Spleen (tissue), 11 donors: ENCODE measurements around the gene FLYWCH1. TPM values are rescaled to one million over a fixed set of nuclear protein-coding genes. Genes with fewer than 3 reads are reported as not detected.

Source experiments
- DNase-seq: peaks from one replicate; pipeline ENCODE4 v3.0.0-alpha.2; 2020
- H3K27ac ChIP-seq, 8 donors: fragments of 200-600 bp; sonication (generic) in 7 of 8; 1 replicate in 4 of 8; 2 replicates in 4 of 8; pipeline versions ENCODE4 v1.5.0 to v1.8.0; 2016 to 2021; ENCODE audit warnings: inconsistent platforms in 4 of 8, mild to moderate bottlenecking in 4 of 8, moderate library complexity in 1 of 8
- H3K27me3 ChIP-seq, 7 donors: fragments of 200-600 bp; sonication (generic) in 6 of 7; replicated peaks in 1 of 7; 1 replicate in 4 of 7; 2 replicates in 3 of 7; pipeline versions ENCODE4 v1.5.0 to v1.8.0; 2016 to 2021; ENCODE audit warnings: inconsistent platforms in 3 of 7, mild to moderate bottlenecking in 1 of 7
- H3K36me3 ChIP-seq, 6 donors: fragments of 200-600 bp; sonication (generic) in 5 of 6; 1 replicate in 4 of 6; 2 replicates in 2 of 6; pipeline versions ENCODE4 v1.5.0 to v1.8.0; 2016 to 2021; ENCODE audit warnings: inconsistent platforms in 2 of 6
- H3K4me1 ChIP-seq, 6 donors: fragments of 200-600 bp; sonication (generic) in 5 of 6; 1 replicate in 3 of 6; 2 replicates in 3 of 6; pipeline versions ENCODE4 v1.5.0 to v1.8.0; 2016 to 2021; ENCODE audit warnings: inconsistent platforms in 3 of 6
- H3K4me3 ChIP-seq, 8 donors: fragments of 200-600 bp; sonication (generic) in 7 of 8; 1 replicate in 4 of 8; 2 replicates in 4 of 8; pipeline versions ENCODE4 v1.5.0 to v1.8.0; 2016 to 2021; ENCODE audit warnings: inconsistent platforms in 4 of 8, mild to moderate bottlenecking in 4 of 8, moderate library complexity in 2 of 8
- H3K9me3 ChIP-seq, 8 donors: fragments of 200-600 bp; sonication (generic) in 7 of 8; 1 replicate in 4 of 8; 2 replicates in 4 of 8; pipeline versions ENCODE4 v1.5.0 to v1.8.0; 2016 to 2021; ENCODE audit warnings: inconsistent platforms in 4 of 8
- POLR2A ChIP-seq, 3 donors: fragments of 450-650 bp; IDR thresholded peaks; one replicate each; pipeline ENCODE4 v1.5.1; 2017; ENCODE audit warnings: antibody characterized with exemption in 3 of 3, mild to moderate bottlenecking in 1 of 3
- POLR2AphosphoS5 ChIP-seq, 3 donors: sonication (generic); formaldehyde crosslinking; IDR thresholded peaks; one replicate each; pipeline ENCODE4 v1.5.1; 2017; ENCODE audit warnings: antibody characterized with exemption in 3 of 3
- WGBS, 5 donors: extraction: QIAGEN DNeasy Blood & Tissue Kit in 3 of 5; methylation state at CpG; one replicate each; pipeline versions ENCODE4 v1.1.5 to v1.1.7; 2013 to 2018; 5-methylcytosine and 5-hydroxymethylcytosine counted together
- intact Hi-C: fragments of 100-400 bp; cut with DNase I; formaldehyde crosslinking; loops from one replicate; pipeline ENCODE4 v1.15.0; 2023; ENCODE audit warnings: low total_unique reads
- polyA plus RNA-seq, 3 donors: library from polyadenylated mRNA; stranded (reverse); fragments of 200-250 nt; gene quantifications; one replicate each; pipeline ENCODE4 v1.2.1, GENCODE V29; 2013
- total RNA-seq, 7 donors: library from RNA; depleted of rRNA in 3 of 7; stranded (reverse); fragments of >200 nt in 3 of 7; fragmentation: NEBNext Ultra II Directional in 4 of 7; extraction: Animal tissue kit (Norgen Biotek cat#: 25700) in 4 of 7; gene quantifications; one replicate each; pipeline versions ENCODE4 v1.1.0 to v1.2.1, GENCODE V29; 2016 to 2021
- TF ChIP-seq, protein P1 (sequence below), 11 experiments: fragments of 200-600 bp in 7 of 11; fragments of 450-650 bp in 4 of 11; sonication (generic) in 4 of 11; IDR thresholded peaks in 8 of 11; conservative IDR thresholded peaks in 3 of 11; 1 replicate in 7 of 11; 2 replicates in 4 of 11; pipeline versions ENCODE4 v1.4.0 to v1.8.0; 2016 to 2021; ENCODE audit warnings: antibody characterized with exemption in 11 of 11, inconsistent platforms in 4 of 11, mild to moderate bottlenecking in 1 of 11
- donor health status: healthy with polysubstance abuse.
- donor health status: DM: no; HTN: no; CAD: no; lungs with moderate emphysema.
- donor health status: DM: no; HTN: no; CAD: no.
- donor health status: Bipolar disorder and iron deficiency.
- donor health status: healthy.
- donor health status: DM: no; HTN: no; CAD: no.
- donor health status: DM: yes; HTN: yes; CAD: no.

Gene FLYWCH1
- total and polyA plus RNA-seq, 10 donors, result 14.0 to 79.3 (median 53.1) TPM

DNA sequence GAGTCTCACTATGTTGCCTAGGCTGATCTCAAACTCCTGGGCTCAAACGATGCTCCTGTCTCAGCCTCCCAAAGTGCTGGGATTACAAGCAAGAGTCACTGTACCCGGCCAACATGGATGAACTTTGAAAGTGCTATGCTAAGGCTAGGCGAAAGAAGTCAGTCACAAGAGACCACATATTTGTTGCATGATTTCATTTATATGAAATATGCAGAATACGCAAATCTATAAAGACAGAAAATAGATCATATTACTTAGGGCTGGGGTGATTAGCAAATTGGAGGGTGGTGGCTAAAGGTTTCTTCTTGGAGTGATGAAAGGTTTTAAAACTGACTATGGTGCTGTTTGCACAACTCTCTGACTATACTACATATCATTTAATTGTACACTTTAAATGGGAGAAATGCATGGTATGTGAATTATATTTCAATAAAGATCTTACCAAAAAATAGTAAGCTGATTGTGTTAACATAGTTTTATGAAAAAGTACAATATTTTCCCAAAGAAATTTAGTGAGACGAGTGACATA, 1.2 kb upstream of the FLYWCH1 start:
- intact Hi-C loops, result loop anchor here (5.0 kb wide), 1 partner anchor 33 kb away; no protein-coding TSS in a partner anchor
- Histone ChIP-seq H3K9me3 (no peaks in the 10 kb centered on the region), H3K27ac (no peak overlapping the region), H3K36me3 (peaks cover 0 to 18% (median 10%) of the 10 kb centered on the region in 6 donors), H3K4me3 (peak overlapping the region in 1 of 8 donors; percentile 88), H3K4me1 (peaks cover 12 to 57% (median 34%) of the 10 kb centered on the region in 6 donors), H3K27me3 (no peaks in the 10 kb centered on the region)
- TF ChIP-seq, protein P1, sequence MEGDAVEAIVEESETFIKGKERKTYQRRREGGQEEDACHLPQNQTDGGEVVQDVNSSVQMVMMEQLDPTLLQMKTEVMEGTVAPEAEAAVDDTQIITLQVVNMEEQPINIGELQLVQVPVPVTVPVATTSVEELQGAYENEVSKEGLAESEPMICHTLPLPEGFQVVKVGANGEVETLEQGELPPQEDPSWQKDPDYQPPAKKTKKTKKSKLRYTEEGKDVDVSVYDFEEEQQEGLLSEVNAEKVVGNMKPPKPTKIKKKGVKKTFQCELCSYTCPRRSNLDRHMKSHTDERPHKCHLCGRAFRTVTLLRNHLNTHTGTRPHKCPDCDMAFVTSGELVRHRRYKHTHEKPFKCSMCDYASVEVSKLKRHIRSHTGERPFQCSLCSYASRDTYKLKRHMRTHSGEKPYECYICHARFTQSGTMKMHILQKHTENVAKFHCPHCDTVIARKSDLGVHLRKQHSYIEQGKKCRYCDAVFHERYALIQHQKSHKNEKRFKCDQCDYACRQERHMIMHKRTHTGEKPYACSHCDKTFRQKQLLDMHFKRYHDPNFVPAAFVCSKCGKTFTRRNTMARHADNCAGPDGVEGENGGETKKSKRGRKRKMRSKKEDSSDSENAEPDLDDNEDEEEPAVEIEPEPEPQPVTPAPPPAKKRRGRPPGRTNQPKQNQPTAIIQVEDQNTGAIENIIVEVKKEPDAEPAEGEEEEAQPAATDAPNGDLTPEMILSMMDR (IDR thresholded peaks at IDR 0.05 in 8 of 11, conservative IDR thresholded peaks at IDR 0.05 in 3 of 11), result no peak
- no peak for TF ChIP-seq POLR2AphosphoS5 (IDR thresholded peaks at IDR 0.05)
- TF ChIP-seq POLR2A (IDR thresholded peaks at IDR 0.05), result no peak
- DNase-seq, result no peak
- WGBS, 5 donors, result 66 to 81% (median 72%) methylated on average over 5 of the region's 5 CpGs

DNA sequence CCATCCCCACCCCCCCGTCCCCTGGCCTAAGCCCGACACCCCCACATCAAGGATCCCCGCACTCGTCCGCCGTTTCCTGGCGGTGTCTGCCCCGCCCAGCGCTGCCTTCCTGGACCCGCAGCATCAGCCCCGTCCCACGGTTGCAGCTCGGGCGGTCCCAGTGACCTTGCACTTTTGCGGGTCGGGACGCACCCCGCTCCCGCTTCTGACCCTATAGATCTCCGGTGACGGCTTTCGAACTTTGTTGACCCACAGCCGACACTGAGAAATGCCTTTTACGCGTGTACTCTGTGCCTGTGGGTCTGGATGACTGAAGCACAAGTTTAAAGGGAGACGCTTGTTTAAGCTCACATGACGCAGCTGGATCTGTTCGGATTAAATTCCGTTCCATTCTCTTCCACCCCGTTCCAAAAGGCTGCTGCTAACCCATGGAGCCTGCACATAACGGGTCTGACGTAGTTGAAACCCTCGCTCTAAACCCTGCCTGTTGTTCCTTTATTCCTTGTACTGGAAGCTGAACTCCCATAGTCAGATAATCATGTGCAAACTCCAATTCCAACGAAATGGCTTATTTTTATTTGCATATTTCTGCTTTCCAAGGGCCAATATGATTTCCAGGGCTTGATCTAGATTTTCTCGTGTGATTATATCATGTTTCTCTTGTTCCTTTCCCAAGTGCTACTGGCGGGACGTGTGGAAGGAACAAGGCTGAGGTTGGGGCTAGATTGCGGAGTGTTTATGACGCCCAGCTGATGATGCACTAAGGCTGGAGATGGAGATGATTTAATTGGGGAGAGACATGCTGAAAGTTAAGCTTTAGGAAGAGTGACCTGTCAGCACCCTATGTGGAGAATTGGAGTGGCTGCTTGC, 834 bp downstream of the FLYWCH1 start:
- Histone ChIP-seq H3K27ac (peak overlapping the region; percentile 61 to 92 (median 89)), H3K4me1 (peaks cover 6 to 46% (median 20%) of the 10 kb centered on the region in 6 donors), H3K36me3 (peaks cover 0 to 38% (median 14%) of the 10 kb centered on the region in 6 donors), H3K27me3 (no peaks in the 10 kb centered on the region), H3K4me3 (peak overlapping the region; percentile 54 to 88 (median 74)), H3K9me3 (no peaks in the 10 kb centered on the region)
- TF ChIP-seq POLR2AphosphoS5 (IDR thresholded peaks at IDR 0.05) (no peak), POLR2A (IDR thresholded peaks at IDR 0.05) (no peak)
- TF ChIP-seq, protein P1 (IDR thresholded peaks at IDR 0.05 in 8 of 11, conservative IDR thresholded peaks at IDR 0.05 in 3 of 11), result no peak
- peak; percentile 87 for DNase-seq
- WGBS, 5 donors, result 6 to 14% (median 7%) methylated on average over 19 to 39 of the region's 39 CpGs
- intact Hi-C loops, result loop anchor here (5.0 kb wide), 1 partner anchor 35 kb away; no protein-coding TSS in a partner anchor

DNA sequence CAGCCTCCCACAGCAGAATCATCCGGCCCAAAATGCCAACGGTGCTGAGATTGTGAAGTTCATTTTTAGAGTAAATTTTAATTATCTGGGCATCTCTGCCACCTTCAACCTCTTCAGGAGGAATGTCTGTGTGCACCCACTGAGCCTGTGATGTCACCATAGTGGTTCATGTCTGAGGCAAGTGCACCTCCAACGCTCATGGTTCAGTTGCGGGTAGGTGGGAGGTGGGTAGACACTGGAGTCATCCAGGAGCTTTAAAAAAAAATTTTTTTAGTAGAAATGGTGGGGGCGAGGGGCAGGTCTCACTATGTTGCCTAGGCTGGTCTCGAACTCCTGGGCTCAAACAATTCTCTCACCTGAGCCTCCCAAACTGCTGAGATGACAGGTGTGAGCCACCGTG, 1.9 kb downstream of the FLYWCH1 start:
- DNase-seq, result no peak
- H3K4me3 ChIP-seq, result peak overlapping the region in 1 of 8 donors; percentile 88
- WGBS, 5 donors, result 85 to 94% (median 92%) methylated on average over 7 of the region's 7 CpGs

More for the DNA sequence above, 1.9 kb downstream of the FLYWCH1 start:
- no peaks in the 10 kb centered on the region for H3K9me3 ChIP-seq
- peaks cover 6 to 44% (median 20%) of the 10 kb centered on the region in 6 donors for H3K4me1 ChIP-seq
- H3K27ac ChIP-seq, result peak overlapping the region in 1 of 8 donors; percentile 92
- TF ChIP-seq POLR2A (IDR thresholded peaks at IDR 0.05), result no peak
- TF ChIP-seq POLR2AphosphoS5 (IDR thresholded peaks at IDR 0.05), result no peak
- TF ChIP-seq, protein P1 (IDR thresholded peaks at IDR 0.05 in 8 of 11, conservative IDR thresholded peaks at IDR 0.05 in 3 of 11), result no peak
- no peaks in the 10 kb centered on the region for H3K27me3 ChIP-seq
- peaks cover 0 to 48% (median 17%) of the 10 kb centered on the region in 6 donors for H3K36me3 ChIP-seq
- intact Hi-C loops, result loop anchor here (5.0 kb wide), 1 partner anchor 36 kb away; no protein-coding TSS in a partner anchor
